Loucy (cell line): ENCODE results near the gene IVNS1ABP.

ENCODE experiments used
- CTCF ChIP-seq: fragments of 200-600 bp; sonication (generic); conservative IDR thresholded peaks from 2 replicates; pipeline ENCODE4 v1.5.1; 2014; ENCODE audit warnings: mild to moderate bottlenecking, antibody characterized with exemption, low read length
- EZH2phosphoT487 ChIP-seq: fragments of 200-600 bp; IDR thresholded peaks from 2 replicates; pipeline ENCODE4 v1.6.1; 2018; ENCODE audit warnings: antibody characterized with exemption, mild to moderate bottlenecking, moderate library complexity, borderline replicate concordance

DNA sequence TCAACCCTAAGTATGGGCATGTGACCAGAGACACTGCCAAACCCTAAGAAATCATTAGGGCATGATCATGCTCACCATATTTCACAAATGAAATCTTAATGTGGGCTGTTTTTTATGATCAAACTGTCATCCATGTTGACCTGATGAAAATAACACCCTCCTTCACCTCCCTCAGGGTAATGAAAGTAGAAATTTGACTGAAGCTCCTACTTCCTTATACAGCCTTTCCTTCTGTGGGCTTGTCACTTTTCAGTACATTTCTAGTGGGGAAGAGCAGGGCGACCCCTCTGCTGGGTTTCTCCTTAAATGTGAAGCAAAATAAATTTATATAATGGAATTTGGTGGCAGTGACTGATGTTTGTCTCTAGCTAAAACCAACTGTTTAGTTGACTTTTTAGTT, 25.9 kb downstream of the IVNS1ABP start:
- no peak for TF ChIP-seq CTCF
- TF ChIP-seq EZH2phosphoT487, result no peak
